OCI-LY3 (cell line): ENCODE results near the gene CERS6.

Source experiments
- CTCF ChIP-seq: fragments of 200-600, 300-600 bp; sonication (generic); IDR thresholded peaks from 2 replicates; pipeline ENCODE4 v1.5.1; 2014; ENCODE audit warnings: antibody characterized with exemption, low read length, low read depth
- EZH2phosphoT487 ChIP-seq: fragments of 200-600 bp; shearing (Covaris generic); IDR thresholded peaks from 2 replicates; pipeline ENCODE4 v1.6.1; 2018; ENCODE audit warnings: antibody characterized with exemption, mixed run types, low read depth

- TF ChIP-seq CTCF (no peak), EZH2phosphoT487 (no peak)
Measured at GRCh38 chr2:168797286-168797655, 341.2 kb downstream of the CERS6 start.
